Astrocyte of the spinal cord (primary cell): ENCODE results near the gene ALG1.
A peak's percentile ranks its signal among the peaks of the same experiment; 100 is the strongest.

Source experiments
- DNase-seq: peaks from one replicate; pipeline ENCODE4 v3.0.0; 2011; ENCODE audit warnings: low read depth, low spot score
- H3K4me3 ChIP-seq: 2 replicates; pipeline ENCODE4 v1.5.1; 2011; ENCODE audit warnings: low read depth, mild to moderate bottlenecking, low read length, moderate library complexity
- CTCF ChIP-seq: IDR thresholded peaks from 2 replicates; pipeline ENCODE4 v1.5.1; 2012; ENCODE audit warnings: low read depth, mild to moderate bottlenecking, low read length, inconsistent platforms
- in situ Hi-C: cut with HindIII; loops from 2 replicates; pipeline ENCODE4 v1.10.0; 2017; ENCODE audit warnings: low sequenced_read_pairs

ALG1 gene

GRCh38 chr16:5027575-5028235 lies 43.9 kb upstream of the ALG1 start:
- no peak overlapping the region for H3K4me3 ChIP-seq
- no peak for TF ChIP-seq CTCF
- in situ Hi-C loops, result no loop called here
- DNase-seq, result no peak

GRCh38 chr16:5028950-5029475 lies 42.6 kb upstream of the ALG1 start:
- in situ Hi-C loops, result no loop called here
- H3K4me3 ChIP-seq, result no peak overlapping the region
- no peak for DNase-seq
- TF ChIP-seq CTCF, result no peak

GRCh38 chr16:5030251-5030870 lies 41.3 kb upstream of the ALG1 start:
- TF ChIP-seq CTCF, result no peak
- no peak overlapping the region for H3K4me3 ChIP-seq
- no peak for DNase-seq
- in situ Hi-C loops, result no loop called here

- TF ChIP-seq CTCF, result no peak
- in situ Hi-C loops, result no loop called here
- no peak overlapping the region for H3K4me3 ChIP-seq
- DNase-seq, result no peak
These were observed 40.0 kb upstream of the ALG1 start for GRCh38 chr16:5031601-5032000.

- in situ Hi-C loops, result no loop called here
- no peak for DNase-seq
- peak overlapping the region; percentile 77 for H3K4me3 ChIP-seq
- no peak for TF ChIP-seq CTCF
These were observed 38.9 kb upstream of the ALG1 start for GRCh38 chr16:5032748-5033167.

- peak; percentile 85 for DNase-seq
- H3K4me3 ChIP-seq, result peak within 1 kb of the TSS; percentile 77
- in situ Hi-C loops, result no loop called here
- TF ChIP-seq CTCF, result no peak
These were observed 38.1 kb upstream of the ALG1 start, which contains the start of gene NAGPA for GRCh38 chr16:5033256-5034166. TSS of gene NAGPA (minus strand) at chr16:5033935. CDS start at chr16:5033914, 21 bp downstream.
